ENCODE data around the gene DCAF4L1.

DCAF4L1 gene

GRCh38 chr4:41991916-41992767, 10.6 kb downstream of the DCAF4L1 start:
- DNase-seq, result peak; percentile 1

- DNase-seq, result no peak
Observed at GRCh38 chr4:41992967-41993857, 11.7 kb downstream of the DCAF4L1 start.

- DNase-seq, result no peak
Observed at GRCh38 chr4:41994461-41994985, 13.0 kb downstream of the DCAF4L1 start.

- DNase-seq, result no peak
Observed at GRCh38 chr4:41998019-41998418, 16.5 kb downstream of the DCAF4L1 start.

- no peak for DNase-seq
Observed at GRCh38 chr4:41999321-41999720, 17.8 kb downstream of the DCAF4L1 start.

GRCh38 chr4:42008011-42008786, 26.6 kb downstream of the DCAF4L1 start:
- DNase-seq, result no peak

GRCh38 chr4:42015438-42015837, 33.9 kb downstream of the DCAF4L1 start:
- DNase-seq, result no peak

GRCh38 chr4:42018451-42018850, 36.9 kb downstream of the DCAF4L1 start:
- DNase-seq, result no peak
